Measurements from ENCODE around the gene PER1. TPM values are rescaled to one million over a fixed set of nuclear protein-coding genes. Genes with fewer than 3 reads are reported as not detected.

Gene PER1, protein sequence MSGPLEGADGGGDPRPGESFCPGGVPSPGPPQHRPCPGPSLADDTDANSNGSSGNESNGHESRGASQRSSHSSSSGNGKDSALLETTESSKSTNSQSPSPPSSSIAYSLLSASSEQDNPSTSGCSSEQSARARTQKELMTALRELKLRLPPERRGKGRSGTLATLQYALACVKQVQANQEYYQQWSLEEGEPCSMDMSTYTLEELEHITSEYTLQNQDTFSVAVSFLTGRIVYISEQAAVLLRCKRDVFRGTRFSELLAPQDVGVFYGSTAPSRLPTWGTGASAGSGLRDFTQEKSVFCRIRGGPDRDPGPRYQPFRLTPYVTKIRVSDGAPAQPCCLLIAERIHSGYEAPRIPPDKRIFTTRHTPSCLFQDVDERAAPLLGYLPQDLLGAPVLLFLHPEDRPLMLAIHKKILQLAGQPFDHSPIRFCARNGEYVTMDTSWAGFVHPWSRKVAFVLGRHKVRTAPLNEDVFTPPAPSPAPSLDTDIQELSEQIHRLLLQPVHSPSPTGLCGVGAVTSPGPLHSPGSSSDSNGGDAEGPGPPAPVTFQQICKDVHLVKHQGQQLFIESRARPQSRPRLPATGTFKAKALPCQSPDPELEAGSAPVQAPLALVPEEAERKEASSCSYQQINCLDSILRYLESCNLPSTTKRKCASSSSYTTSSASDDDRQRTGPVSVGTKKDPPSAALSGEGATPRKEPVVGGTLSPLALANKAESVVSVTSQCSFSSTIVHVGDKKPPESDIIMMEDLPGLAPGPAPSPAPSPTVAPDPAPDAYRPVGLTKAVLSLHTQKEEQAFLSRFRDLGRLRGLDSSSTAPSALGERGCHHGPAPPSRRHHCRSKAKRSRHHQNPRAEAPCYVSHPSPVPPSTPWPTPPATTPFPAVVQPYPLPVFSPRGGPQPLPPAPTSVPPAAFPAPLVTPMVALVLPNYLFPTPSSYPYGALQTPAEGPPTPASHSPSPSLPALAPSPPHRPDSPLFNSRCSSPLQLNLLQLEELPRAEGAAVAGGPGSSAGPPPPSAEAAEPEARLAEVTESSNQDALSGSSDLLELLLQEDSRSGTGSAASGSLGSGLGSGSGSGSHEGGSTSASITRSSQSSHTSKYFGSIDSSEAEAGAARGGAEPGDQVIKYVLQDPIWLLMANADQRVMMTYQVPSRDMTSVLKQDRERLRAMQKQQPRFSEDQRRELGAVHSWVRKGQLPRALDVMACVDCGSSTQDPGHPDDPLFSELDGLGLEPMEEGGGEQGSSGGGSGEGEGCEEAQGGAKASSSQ (N-terminal part only)
- 10 to 100 TPM; 28.0 to 29.4 TPM for total RNA-seq
- 10 to 100 TPM; 25.4 to 61.1 TPM for polyA plus RNA-seq (ENCODE audit: insufficient read length in 2 of 2)
- long read RNA-seq, donor 1, full-length matches to known transcripts: 5 of 5 reads
- long read RNA-seq, donor 1, partial matches to known transcripts: 0 of 5 reads
- long read RNA-seq, donor 1, other reads (novel, unspliced or antisense): 0 of 5 reads
- long read RNA-seq, donor 2, partial matches to known transcripts: 0 of 7 reads
- long read RNA-seq, donor 2, other reads (novel, unspliced or antisense): 0 of 7 reads
- long read RNA-seq, donor 3, partial matches to known transcripts: 0 of 2 reads
- long read RNA-seq, donor 3, other reads (novel, unspliced or antisense): 0 of 2 reads
- long read RNA-seq, donor 4, partial matches to known transcripts: 0 of 3 reads
- long read RNA-seq, donor 4, other reads (novel, unspliced or antisense): 0 of 3 reads

DNA sequence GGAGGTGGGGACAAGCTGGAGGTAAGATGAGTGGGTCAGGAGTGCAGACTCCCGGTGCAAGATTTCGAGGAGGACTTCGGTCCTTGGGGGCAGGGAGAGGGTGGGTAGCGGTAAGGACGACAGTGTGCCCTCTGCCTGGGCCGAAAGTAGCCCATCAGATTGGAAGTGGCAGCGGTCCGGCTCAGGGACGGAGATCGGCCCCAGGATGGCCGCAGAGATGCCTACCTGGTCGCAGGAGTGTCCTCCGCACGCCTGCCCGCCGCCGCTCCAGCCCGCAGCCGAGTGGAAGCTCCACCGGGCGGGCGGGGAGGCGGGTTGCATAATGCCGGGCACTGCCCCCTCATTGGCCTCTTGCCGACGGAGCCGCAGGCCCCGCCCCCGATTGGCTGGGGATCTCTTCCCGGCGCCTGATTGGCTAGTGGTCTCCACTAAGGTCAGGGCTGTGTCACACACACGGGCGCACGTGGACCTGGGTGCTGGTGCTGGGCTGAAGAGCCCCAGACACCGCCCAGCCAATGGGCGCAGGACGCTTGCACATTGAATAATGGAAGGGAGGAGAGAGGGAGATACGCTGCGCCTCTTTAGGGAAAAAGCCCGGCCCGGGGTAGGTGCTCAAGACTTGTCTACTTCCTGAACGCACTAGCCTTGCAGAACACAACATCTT lies at the start of gene PER1:
Gene PER1, minus strand, starts transcription at position 293 of the 664 bp plus-strand sequence. CDS start 1,698 bp downstream, outside the sequence.
- Histone ChIP-seq H3K4me1 (ENCODE audit: control insufficient read depth, insufficient read depth, low read length) (peaks cover 64% of the 10 kb centered on the region), H3K27ac (ENCODE audit: low read depth, low read length) (peak within 1 kb of the TSS; percentile 100), H3K27me3 (ENCODE audit: control insufficient read depth, insufficient read depth, low read length) (no peaks in the 10 kb centered on the region), H3K36me3 (ENCODE audit: control insufficient read depth, insufficient read depth, low read length) (peaks cover 36% of the 10 kb centered on the region), H3K9me3 (ENCODE audit: control insufficient read depth, insufficient read depth, low read length) (no peaks in the 10 kb centered on the region), H3K4me3 (ENCODE audit: low read depth, low read length) (peak within 1 kb of the TSS; percentile 82)
- 0% methylated on average over 37 of the region's 42 CpGs for WGBS (ENCODE audit: insufficient coverage)
- peak in 4 of 6 donors; percentile 68 to 96 (median 91) for DNase-seq (ENCODE audit: low read depth in 4 of 6, low spot score in 6 of 6)

DNA sequence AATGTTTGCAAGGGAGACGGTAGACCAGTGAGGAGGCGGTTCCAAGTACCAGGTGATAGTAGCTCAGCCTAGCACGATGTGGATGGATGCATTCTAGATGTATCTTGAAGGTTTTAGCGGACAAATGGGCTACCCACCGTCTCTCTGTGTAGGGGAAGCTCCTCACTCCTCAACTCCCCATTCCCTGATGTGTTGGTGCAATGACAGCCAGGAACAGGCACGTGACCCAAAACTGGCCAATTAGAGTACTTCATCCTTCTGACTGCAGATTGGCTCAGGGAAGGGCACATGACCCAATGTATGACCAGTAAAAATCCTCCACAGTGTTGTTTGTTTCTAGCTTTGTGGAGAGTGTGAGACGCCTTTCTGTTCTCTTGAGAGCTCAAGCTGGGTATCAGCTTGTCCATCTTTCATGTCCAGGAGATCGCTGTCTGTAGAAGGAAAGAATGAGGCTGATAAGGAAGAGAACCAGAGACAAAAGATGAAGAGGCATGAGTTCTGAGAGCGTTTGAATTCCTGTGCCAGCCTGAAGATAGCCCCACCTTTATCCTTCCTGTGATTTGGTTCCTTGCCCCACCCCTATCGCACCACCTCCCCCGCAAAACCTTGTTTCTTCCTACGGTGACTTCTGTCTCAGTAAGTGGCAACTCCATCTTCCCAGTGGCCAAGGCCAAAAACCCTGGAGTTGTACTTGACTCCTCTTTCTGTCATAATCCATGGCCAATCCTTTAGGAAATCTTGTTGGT lies 40.0 kb upstream of the PER1 start:
- DNase-seq (ENCODE audit: low read depth in 4 of 6, low spot score in 6 of 6): peak; percentile 93 to 99 (median 94)
- Histone ChIP-seq H3K4me1 (ENCODE audit: control insufficient read depth, insufficient read depth, low read length) (peaks cover 47% of the 10 kb centered on the region), H3K36me3 (ENCODE audit: control insufficient read depth, insufficient read depth, low read length) (no peaks in the 10 kb centered on the region), H3K27ac (ENCODE audit: low read depth, low read length) (peak overlapping the region; percentile 97), H3K4me3 (ENCODE audit: low read depth, low read length) (peak overlapping the region; percentile 47), H3K27me3 (ENCODE audit: control insufficient read depth, insufficient read depth, low read length) (no peaks in the 10 kb centered on the region), H3K9me3 (ENCODE audit: control insufficient read depth, insufficient read depth, low read length) (no peaks in the 10 kb centered on the region)
- WGBS (ENCODE audit: insufficient coverage): 7% methylated on average over 11 of the region's 12 CpGs

- Histone ChIP-seq H3K36me3 (ENCODE audit: control insufficient read depth, insufficient read depth, low read length) (no peaks in the 10 kb centered on the region), H3K4me3 (ENCODE audit: low read depth, low read length) (peak overlapping the region; percentile 94), H3K27ac (ENCODE audit: low read depth, low read length) (peak overlapping the region; percentile 98), H3K4me1 (ENCODE audit: control insufficient read depth, insufficient read depth, low read length) (peaks cover 52% of the 10 kb centered on the region), H3K27me3 (ENCODE audit: control insufficient read depth, insufficient read depth, low read length) (no peaks in the 10 kb centered on the region), H3K9me3 (ENCODE audit: control insufficient read depth, insufficient read depth, low read length) (no peaks in the 10 kb centered on the region)
- DNase-seq (ENCODE audit: low read depth in 4 of 6, low spot score in 6 of 6): no peak
- 0% methylated on average over 3 of the region's 6 CpGs for WGBS (ENCODE audit: insufficient coverage)
Measured at GRCh38 chr17:8190506-8190905, 38.3 kb upstream of the PER1 start.

DNA sequence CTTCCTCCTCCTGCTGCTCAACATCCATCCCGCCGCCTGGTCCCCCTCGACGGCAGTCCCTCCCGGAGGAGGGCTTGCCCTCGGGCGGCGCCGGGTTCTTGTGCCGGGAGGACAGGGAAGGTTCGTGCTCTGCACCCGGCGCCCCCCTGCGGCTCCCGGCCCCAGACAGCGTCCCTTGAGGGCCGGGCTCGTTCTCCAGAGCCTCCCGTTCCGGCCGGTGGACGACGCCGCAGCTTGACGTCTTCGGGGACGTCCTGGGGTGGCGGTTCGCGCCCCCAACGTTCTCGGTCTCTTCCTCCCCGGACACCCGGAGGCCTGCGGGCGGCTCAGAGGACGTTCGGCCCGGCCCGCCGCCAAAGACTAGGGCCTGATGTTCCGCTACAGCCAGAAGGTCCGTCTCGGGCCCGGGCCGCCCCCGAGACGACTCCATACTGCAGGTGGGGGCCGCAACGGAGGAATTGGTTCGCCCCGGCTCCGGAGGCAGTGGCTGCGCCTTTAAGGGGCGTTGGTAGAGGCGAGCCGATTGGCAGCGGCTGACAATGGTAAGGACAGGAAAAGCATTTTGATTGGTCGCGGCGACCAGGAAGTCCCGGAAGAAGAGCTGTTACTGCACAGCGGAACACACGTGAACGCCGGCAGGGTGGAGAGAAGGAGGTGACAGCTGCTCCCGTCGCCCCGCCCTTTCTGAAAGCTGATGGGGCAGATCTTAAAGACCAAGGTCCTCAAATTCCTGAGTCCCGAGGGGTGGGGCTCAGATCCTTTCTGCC lies 37.7 kb upstream of the PER1 start, which contains the start of gene BORCS6:
Gene BORCS6, minus strand, starts transcription at position 470 of the 767 bp plus-strand sequence. Its CDS starts 40 bp downstream, at position 430.
- H3K27me3 ChIP-seq (ENCODE audit: control insufficient read depth, insufficient read depth, low read length): no peaks in the 10 kb centered on the region
- 0% methylated on average over 69 of the region's 70 CpGs for WGBS (ENCODE audit: insufficient coverage)
- peak; percentile 75 to 99 (median 95) for DNase-seq (ENCODE audit: low read depth in 4 of 6, low spot score in 6 of 6)
- H3K4me3 ChIP-seq (ENCODE audit: low read depth, low read length): peak within 1 kb of the TSS; percentile 94
- H3K27ac ChIP-seq (ENCODE audit: low read depth, low read length): peak within 1 kb of the TSS; percentile 100
- H3K36me3 ChIP-seq (ENCODE audit: control insufficient read depth, insufficient read depth, low read length): no peaks in the 10 kb centered on the region
- peaks cover 52% of the 10 kb centered on the region for H3K4me1 ChIP-seq (ENCODE audit: control insufficient read depth, insufficient read depth, low read length)
- no peaks in the 10 kb centered on the region for H3K9me3 ChIP-seq (ENCODE audit: control insufficient read depth, insufficient read depth, low read length)

- WGBS (ENCODE audit: insufficient coverage): 4% methylated on average over 67 of the region's 67 CpGs
- peak overlapping the region; percentile 100 for H3K27ac ChIP-seq (ENCODE audit: low read depth, low read length)
Measured at GRCh38 chr17:8189041-8189710, 37.0 kb upstream of the PER1 start.

GRCh38 chr17:8188263-8188839 lies 36.1 kb upstream of the PER1 start:
- Histone ChIP-seq H3K4me1 (ENCODE audit: control insufficient read depth, insufficient read depth, low read length) (peaks cover 52% of the 10 kb centered on the region), H3K27me3 (ENCODE audit: control insufficient read depth, insufficient read depth, low read length) (no peaks in the 10 kb centered on the region), H3K9me3 (ENCODE audit: control insufficient read depth, insufficient read depth, low read length) (no peaks in the 10 kb centered on the region), H3K36me3 (ENCODE audit: control insufficient read depth, insufficient read depth, low read length) (no peaks in the 10 kb centered on the region), H3K27ac (ENCODE audit: low read depth, low read length) (peak overlapping the region; percentile 100), H3K4me3 (ENCODE audit: low read depth, low read length) (peak overlapping the region; percentile 94)
- 20% methylated on average over 5 of the region's 12 CpGs for WGBS (ENCODE audit: insufficient coverage)
- DNase-seq (ENCODE audit: low read depth in 4 of 6, low spot score in 6 of 6): peak in 1 of 6 donors; percentile 19

More at GRCh38 chr17:8189041-8189710, 37.0 kb upstream of the PER1 start:
- Histone ChIP-seq H3K4me3 (ENCODE audit: low read depth, low read length) (peak overlapping the region; percentile 94), H3K36me3 (ENCODE audit: control insufficient read depth, insufficient read depth, low read length) (no peaks in the 10 kb centered on the region), H3K27me3 (ENCODE audit: control insufficient read depth, insufficient read depth, low read length) (no peaks in the 10 kb centered on the region), H3K9me3 (ENCODE audit: control insufficient read depth, insufficient read depth, low read length) (no peaks in the 10 kb centered on the region), H3K4me1 (ENCODE audit: control insufficient read depth, insufficient read depth, low read length) (peaks cover 52% of the 10 kb centered on the region)
- peak in 1 of 6 donors; percentile 22 for DNase-seq (ENCODE audit: low read depth in 4 of 6, low spot score in 6 of 6)
